Endometrium (tissue), 2 donors: ENCODE measurements around the gene GRIA4.

Experiments used
- FAIRE-seq: peaks from 2 replicates; lab custom pipeline; 2012; peaks lifted over from hg19 to GRCh38; lab: Jason Lieb, UNC
- donor health status: control.
- donor health status: control.

The GRIA4 gene

GRCh38 chr11:105639527-105639926 is 29.7 kb downstream of the GRIA4 start:
- no peak for FAIRE-seq

GRCh38 chr11:105641433-105641832 is 31.6 kb downstream of the GRIA4 start:
- no peak for FAIRE-seq

GRCh38 chr11:105642870-105643269 is 33.0 kb downstream of the GRIA4 start:
- no peak for FAIRE-seq

GRCh38 chr11:105644839-105645573 is 35.1 kb downstream of the GRIA4 start:
- FAIRE-seq = no peak

DNA sequence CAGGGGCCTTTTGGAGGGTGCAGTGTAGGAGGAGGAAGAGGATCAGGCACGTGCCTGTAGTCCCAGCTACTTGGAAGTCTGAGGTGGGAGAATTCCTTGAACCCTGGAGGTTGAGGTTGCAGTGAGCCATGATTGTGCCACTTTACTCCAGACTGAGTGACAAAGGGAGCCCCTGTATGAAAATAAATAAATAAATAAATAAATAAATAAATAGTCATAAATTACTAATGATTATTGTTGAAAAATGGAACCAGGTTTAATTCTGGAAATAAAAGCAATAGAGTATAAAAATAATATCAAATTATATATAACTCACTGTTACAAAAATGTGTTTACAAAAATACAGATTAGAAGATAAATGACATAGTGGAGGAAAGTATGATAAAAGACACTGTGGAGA is 37.9 kb downstream of the GRIA4 start:
- FAIRE-seq = no peak

GRCh38 chr11:105648762-105649161 is 38.9 kb downstream of the GRIA4 start:
- no peak for FAIRE-seq

DNA sequence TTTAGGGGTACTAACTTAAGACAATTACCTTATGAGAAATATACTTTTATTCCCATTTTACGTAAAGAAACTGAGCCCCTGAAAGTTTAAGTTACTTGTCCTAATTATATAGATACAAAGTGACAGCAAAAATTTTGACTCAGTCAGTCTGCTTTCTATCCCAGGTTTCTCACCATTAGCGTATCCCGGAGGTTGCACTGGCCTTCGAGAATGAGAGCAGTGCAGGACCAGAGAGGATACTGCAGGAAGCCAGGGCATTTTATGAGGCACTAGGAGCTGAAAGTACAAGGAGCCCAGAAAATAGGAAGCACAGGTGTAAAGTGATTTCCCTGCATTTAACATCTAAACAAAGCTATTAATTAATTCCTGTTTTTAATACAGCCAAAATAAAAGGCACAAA is 55.4 kb downstream of the GRIA4 start:
- FAIRE-seq = no peak

DNA sequence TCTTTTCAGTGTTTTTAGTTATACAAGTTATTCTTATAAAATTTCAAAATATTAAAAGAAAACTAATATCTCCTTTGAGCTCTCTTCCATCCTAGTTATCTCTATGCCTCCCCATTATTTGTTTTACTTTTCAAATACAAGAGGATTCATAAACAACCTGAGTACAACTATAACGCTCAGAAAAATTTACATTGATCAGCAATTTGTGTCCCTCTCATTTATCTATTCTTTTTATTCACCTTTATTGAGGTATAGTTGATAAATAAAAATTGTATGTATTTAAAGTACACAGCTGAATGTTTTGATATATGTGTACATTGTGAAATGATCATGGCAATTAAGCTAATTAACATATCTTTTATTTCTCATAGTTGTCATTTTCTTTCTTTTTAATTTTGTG is 57.6 kb downstream of the GRIA4 start:
- FAIRE-seq = no peak

GRCh38 chr11:105670811-105671210 is 60.9 kb downstream of the GRIA4 start:
- no peak for FAIRE-seq

- FAIRE-seq = no peak
These were observed 63.2 kb downstream of the GRIA4 start for GRCh38 chr11:105673089-105673488.

GRCh38 chr11:105689631-105690030 is 79.8 kb downstream of the GRIA4 start:
- FAIRE-seq = no peak

DNA sequence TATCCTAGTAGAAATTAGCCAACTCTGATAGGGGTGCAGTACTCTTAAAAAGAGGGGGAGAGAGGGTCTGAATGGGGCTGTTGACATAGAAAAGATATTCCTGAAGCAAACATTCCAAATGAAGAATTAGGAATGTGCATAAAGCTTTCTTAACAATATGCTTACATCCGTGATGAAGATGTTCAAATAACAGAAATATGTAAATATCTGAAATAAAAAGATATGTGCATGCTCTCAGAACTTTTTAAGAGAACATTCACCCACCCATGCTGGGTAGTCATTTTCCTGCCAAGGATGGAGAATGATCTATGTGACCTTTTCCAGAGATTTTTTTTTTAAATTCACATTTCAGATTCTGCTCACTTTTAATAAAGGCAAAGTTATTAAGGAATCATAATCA is 80.6 kb downstream of the GRIA4 start:
- no peak for FAIRE-seq

DNA sequence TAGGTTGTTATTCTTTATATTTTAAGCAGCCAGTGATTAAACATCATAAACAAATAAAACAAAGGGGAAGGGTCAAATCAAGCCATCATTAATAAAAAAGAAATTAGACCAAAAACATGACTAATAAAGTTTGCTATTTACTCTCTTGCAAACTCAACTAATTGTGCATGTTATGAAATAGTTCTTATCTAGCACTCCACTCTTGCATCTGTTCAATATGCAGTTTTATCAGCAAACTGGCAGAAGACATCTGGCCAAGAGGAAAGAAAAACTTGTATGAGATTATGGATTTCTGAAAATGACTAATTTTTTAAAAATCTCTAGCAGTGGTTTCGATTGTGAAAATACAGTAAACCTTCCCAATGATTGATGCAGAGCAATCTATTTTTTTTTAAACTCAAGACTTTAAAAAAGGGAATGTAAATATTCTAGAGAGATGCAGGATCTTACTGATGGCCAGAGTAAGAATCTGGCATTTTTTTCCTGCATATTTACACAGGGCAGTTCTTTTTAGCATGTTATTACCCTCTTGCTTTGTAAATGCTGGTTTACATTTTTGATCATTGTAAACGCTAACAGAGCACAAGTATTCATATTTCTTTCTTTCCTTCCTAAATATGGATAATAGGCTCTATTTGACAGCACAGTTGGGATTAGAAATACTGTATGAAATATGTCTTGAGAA is 83.3 kb downstream of the GRIA4 start:
- no peak for FAIRE-seq

DNA sequence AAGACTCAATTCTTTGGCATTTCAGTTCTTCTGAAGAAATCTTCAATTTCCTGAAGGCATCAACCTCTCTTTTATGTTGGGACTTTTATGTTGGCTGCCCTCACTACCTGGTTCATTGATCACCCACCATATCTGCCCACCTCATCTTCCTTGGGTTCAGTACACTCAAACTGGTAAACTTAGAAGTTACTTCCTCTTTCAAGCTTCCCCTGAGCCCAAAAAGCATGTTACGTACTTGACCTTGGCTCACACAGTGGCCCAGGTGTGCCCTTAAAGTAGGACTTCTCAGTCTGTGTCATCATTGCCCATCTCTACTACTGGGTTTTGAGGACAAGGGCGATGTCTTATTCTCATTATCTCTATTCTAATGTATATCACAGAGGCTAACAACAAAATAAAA is 86.1 kb downstream of the GRIA4 start:
- no peak for FAIRE-seq

DNA sequence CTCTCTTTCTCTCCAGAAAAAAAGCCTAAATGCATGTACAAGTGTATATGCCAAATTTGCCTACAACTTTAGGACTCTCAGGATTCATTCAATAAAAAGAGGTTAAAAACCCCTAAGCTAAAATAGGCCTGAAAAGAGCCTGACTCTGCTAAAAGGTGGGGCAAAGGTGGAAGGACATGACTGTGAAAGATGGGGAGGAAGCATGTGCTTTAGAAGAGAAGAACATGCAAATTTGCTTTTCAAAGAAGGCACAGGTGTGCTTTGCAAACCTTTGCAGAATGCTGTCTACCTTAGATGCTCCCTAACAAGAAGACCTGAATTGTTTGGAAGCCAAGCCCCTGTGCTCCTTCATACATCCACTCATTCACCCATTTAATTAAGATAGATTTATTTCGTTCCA is 87.4 kb downstream of the GRIA4 start:
- no peak for FAIRE-seq

DNA sequence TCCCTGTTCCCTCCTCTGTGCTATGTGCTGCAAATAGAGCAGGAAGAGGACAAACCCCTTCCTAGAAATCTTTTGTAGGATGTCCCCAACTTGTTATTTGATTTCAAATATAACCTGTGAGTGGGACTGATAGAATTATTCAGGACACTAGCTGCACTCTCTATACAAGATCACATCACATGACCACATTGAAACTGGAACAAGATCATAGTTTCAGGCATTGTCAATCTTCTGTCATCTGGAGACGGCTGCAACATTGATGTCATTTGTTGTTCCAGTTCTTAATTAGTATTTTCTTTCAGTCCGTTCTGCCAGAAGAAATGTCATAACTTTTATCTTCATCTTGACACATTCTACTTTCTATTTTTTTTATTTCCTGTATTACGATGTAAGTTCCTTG is 89.3 kb downstream of the GRIA4 start:
- no peak for FAIRE-seq

- no peak for FAIRE-seq
These were observed 90.4 kb downstream of the GRIA4 start for GRCh38 chr11:105700271-105700670.

DNA sequence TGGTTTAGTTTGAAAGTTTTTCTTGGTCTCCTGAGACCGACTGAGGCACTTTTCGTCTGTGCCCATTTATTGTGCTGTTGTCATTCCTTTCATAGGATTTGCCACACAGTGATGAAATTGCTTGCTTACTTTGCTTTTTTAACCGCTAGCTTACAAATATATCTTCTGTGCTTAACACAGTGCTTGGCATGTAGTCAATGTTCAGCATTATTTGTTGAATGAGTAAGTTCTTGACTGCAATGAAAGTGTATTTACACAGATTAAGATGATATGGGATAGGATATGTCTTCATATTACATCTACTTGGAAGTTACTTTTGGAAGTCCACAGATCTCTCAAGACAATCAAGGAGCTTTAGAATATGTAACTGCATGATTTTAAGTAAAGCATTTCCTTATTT is 91.2 kb downstream of the GRIA4 start:
- FAIRE-seq = no peak

DNA sequence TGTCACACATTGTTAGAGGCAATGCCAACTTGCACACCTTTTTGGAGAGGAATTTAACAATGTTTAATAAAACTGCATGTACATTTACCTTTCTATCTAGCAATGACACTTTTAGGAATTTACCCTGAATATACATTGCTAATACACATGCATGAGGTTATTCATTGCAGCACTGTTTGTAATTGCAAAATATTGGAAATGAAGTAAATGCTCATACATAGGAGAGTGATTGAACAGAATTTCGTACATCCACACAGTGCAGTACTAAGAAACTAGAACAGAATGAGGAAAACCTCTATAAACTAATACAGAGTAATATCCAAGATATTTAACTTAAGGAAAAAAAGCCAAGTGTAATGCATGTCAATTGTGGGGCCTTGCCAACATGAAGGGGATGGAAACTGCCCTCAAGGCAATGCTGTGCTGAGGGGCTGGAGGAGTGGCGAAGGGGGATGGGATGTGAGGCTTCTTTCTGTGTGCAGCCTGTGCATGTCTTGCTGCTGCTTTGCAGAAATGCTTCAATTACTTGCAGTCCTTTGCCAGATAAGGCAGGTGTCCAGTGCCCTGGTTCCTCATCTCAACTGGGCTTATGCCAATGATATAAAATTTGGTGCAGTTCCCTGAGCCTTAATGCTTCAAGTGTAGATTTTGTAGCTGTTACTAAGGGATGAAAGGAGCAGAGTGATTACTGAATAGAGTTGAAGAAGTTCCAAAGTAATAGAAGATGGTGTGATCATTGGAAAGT is 96.1 kb downstream of the GRIA4 start:
- FAIRE-seq = no peak

GRCh38 chr11:105713106-105713505 is 103.2 kb downstream of the GRIA4 start:
- FAIRE-seq = no peak

DNA sequence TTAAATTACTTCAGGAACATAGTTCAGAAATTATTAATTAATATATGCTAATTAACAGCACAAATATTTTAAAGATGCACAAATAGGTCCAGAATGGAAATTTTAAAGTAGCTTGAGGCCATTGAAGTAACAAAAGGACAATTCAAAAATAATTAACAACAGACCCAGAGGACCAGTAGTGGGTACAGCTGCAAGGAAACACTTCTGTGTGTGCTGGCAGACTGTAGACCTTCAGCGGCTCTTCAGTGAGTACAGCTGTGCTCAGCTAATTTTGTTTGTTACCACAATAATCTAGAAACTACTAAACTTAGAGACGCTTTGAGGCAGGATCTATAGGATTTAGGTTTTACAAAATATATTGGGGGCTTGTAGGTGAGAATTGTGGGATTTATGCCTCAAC is 103.8 kb downstream of the GRIA4 start:
- FAIRE-seq = no peak

DNA sequence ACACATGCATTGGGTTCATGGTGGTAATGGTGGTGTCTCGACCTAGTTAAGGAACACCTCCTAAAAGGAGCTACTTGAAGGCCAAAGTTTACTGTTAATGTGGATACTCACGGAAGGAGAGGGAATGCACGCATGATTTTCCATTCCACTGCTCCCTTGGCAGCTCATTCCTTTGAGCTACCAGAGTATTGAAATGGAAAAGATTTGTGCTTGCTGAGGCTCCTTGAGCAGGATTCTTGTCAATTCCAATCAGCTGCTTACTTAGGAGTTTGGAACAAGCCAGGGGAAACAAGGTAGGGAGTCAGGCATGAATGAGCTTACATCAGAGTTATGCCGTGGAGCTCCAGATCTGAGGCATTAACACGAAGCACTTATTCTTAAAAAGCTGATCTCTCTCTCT is 108.8 kb downstream of the GRIA4 start:
- no peak for FAIRE-seq

GRCh38 chr11:105719073-105719822 is 109.4 kb downstream of the GRIA4 start:
- FAIRE-seq = no peak
